Measurements from ENCODE around the gene PTPRA. TPM values are rescaled to one million over a fixed set of nuclear protein-coding genes. Genes with fewer than 3 reads are reported as not detected.
A peak's percentile ranks its signal among the peaks of the same experiment; 100 is the strongest.

The PTPRA gene
- total and polyA plus RNA-seq, 2 of the 13 experiments (the other 11 are each of a cell fraction or from before 2014, with no cell fraction given), result 47.2 to 127 TPM

DNA sequence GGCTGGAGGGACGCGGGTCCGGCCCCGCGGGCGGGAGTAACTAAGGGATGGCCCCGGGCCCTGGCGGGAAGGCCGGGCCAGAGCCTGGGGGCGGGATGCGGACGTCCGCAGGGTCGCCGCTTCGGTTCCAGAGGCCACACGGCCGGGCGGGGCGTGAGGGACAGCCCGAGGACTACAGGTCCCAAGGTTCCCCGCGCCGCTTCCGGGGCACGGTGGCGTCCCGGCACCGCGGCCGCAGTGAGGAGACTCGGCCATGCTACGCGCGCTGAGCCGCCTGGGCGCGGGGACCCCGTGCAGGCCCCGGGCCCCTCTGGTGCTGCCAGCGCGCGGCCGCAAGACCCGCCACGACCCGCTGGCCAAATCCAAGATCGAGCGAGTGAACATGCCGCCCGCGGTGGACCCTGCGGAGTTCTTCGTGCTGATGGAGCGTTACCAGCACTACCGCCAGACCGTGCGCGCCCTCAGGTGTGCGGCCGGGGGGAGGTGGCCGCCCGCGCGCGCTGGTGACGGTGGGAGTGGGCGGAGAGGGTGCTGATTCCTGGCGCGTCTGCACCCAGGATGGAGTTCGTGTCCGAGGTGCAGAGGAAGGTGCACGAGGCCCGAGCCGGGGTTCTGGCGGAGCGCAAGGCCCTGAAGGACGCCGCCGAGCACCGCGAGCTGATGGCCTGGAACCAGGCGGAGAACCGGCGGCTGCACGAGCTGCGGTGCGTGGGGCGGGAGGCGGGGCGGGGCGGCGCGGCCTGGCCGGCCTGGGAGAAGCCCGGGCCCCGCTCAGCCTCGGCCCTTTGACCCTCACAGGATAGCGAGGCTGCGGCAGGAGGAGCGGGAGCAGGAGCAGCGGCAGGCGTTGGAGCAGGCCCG, 172.8 kb downstream of the PTPRA start, which contains the start of gene MRPS26 (continued):
- TF ChIP-seq, protein P1, sequence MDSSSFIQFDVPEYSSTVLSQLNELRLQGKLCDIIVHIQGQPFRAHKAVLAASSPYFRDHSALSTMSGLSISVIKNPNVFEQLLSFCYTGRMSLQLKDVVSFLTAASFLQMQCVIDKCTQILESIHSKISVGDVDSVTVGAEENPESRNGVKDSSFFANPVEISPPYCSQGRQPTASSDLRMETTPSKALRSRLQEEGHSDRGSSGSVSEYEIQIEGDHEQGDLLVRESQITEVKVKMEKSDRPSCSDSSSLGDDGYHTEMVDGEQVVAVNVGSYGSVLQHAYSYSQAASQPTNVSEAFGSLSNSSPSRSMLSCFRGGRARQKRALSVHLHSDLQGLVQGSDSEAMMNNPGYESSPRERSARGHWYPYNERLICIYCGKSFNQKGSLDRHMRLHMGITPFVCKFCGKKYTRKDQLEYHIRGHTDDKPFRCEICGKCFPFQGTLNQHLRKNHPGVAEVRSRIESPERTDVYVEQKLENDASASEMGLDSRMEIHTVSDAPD (CRISPR knock-in tag; IDR thresholded peaks at IDR 0.05), result peak; percentile 70
- TF ChIP-seq ZNF577 (CRISPR knock-in tag; IDR thresholded peaks at IDR 0.05; ENCODE audit: borderline replicate concordance, low read depth) (no peak), XRCC5 (optimal IDR thresholded peaks at IDR 0.05; ENCODE audit: low read length) (peak; percentile 82), SP5 (CRISPR knock-in tag; IDR thresholded peaks at IDR 0.05; ENCODE audit: borderline replicate concordance, low read depth) (peak; percentile 63; the same call in 1 of the 2 replicates), PAX8 (CRISPR knock-in tag; IDR thresholded peaks at IDR 0.05; ENCODE audit: borderline replicate concordance) (no peak; the same call in none of the 2 replicates), MEIS2 (CRISPR knock-in tag; IDR thresholded peaks at IDR 0.05) (peak; percentile 87), ZNF589 (CRISPR knock-in tag; conservative IDR thresholded peaks at IDR 0.05) (peak; percentile 98), KLF6 (CRISPR knock-in tag; IDR thresholded peaks at IDR 0.05) (peak; percentile 91), NCOA1 (CRISPR knock-in tag; IDR thresholded peaks at IDR 0.05) (0 out of 2 replicates have a peak, but pooled peaks have one; percentile 86), ZNF709 (CRISPR knock-in tag; IDR thresholded peaks at IDR 0.05) (peak; percentile 93), REXO4 (CRISPR knock-in tag; IDR thresholded peaks at IDR 0.05; ENCODE audit: borderline replicate concordance) (peak; percentile 91), ZNF460 (CRISPR knock-in tag; IDR thresholded peaks at IDR 0.05; ENCODE audit: borderline replicate concordance) (peak; percentile 63; the same call in 1 of the 2 replicates), KDM4B (CRISPR knock-in tag; IDR thresholded peaks at IDR 0.05) (no peak; the same call in none of the 2 replicates), KLF13 (CRISPR knock-in tag; IDR thresholded peaks at IDR 0.05) (0 out of 2 replicates have a peak, but pooled peaks have one; percentile 30), ZMAT3 (CRISPR knock-in tag; conservative IDR thresholded peaks at IDR 0.05) (peak; percentile 95), ATF7-NPFF (CRISPR knock-in tag; IDR thresholded peaks at IDR 0.05; ENCODE audit: low read depth) (peak; percentile 87), SP2 (CRISPR knock-in tag; IDR thresholded peaks at IDR 0.05) (peak; percentile 44), ZNF530 (CRISPR knock-in tag; IDR thresholded peaks at IDR 0.05; ENCODE audit: low read depth) (0 out of 2 replicates have a peak, but pooled peaks have one; percentile 46), ONECUT2 (CRISPR knock-in tag; IDR thresholded peaks at IDR 0.05) (peak; percentile 11)
- TF ChIP-seq, protein P2, sequence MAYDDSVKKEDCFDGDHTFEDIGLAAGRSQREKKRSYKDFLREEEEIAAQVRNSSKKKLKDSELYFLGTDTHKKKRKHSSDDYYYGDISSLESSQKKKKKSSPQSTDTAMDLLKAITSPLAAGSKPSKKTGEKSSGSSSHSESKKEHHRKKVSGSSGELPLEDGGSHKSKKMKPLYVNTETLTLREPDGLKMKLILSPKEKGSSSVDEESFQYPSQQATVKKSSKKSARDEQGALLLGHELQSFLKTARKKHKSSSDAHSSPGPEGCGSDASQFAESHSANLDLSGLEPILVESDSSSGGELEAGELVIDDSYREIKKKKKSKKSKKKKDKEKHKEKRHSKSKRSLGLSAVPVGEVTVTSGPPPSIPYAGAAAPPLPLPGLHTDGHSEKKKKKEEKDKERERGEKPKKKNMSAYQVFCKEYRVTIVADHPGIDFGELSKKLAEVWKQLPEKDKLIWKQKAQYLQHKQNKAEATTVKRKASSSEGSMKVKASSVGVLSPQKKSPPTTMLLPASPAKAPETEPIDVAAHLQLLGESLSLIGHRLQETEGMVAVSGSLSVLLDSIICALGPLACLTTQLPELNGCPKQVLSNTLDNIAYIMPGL (CRISPR knock-in tag; IDR thresholded peaks at IDR 0.05; ENCODE audit: borderline replicate concordance in 1 of 2, low read depth in 1 of 2), result peak; percentile 92 to 99
- TF ChIP-seq, protein P3, sequence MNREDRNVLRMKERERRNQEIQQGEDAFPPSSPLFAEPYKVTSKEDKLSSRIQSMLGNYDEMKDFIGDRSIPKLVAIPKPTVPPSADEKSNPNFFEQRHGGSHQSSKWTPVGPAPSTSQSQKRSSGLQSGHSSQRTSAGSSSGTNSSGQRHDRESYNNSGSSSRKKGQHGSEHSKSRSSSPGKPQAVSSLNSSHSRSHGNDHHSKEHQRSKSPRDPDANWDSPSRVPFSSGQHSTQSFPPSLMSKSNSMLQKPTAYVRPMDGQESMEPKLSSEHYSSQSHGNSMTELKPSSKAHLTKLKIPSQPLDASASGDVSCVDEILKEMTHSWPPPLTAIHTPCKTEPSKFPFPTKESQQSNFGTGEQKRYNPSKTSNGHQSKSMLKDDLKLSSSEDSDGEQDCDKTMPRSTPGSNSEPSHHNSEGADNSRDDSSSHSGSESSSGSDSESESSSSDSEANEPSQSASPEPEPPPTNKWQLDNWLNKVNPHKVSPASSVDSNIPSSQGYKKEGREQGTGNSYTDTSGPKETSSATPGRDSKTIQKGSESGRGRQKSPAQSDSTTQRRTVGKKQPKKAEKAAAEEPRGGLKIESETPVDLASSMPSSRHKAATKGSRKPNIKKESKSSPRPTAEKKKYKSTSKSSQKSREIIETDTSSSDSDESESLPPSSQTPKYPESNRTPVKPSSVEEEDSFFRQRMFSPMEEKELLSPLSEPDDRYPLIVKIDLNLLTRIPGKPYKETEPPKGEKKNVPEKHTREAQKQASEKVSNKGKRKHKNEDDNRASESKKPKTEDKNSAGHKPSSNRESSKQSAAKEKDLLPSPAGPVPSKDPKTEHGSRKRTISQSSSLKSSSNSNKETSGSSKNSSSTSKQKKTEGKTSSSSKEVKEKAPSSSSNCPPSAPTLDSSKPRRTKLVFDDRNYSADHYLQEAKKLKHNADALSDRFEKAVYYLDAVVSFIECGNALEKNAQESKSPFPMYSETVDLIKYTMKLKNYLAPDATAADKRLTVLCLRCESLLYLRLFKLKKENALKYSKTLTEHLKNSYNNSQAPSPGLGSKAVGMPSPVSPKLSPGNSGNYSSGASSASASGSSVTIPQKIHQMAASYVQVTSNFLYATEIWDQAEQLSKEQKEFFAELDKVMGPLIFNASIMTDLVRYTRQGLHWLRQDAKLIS (CRISPR knock-in tag; IDR thresholded peaks at IDR 0.05), result peak; percentile 65; the same call in 1 of the 2 replicates
